Neuronal stem cell (in vitro differentiated cells): ENCODE data around the gene METTL16.
A peak's percentile ranks its signal among the peaks of the same experiment; 100 is the strongest.

Source experiments
- DNase-seq: peaks from one replicate; pipeline ENCODE4 v3.0.0-alpha.2; 2013; ENCODE audit warnings: low spot score
- H2AFZ ChIP-seq: one replicate; pipeline ENCODE4 v1.6.1; 2013; ENCODE audit warnings: mild to moderate bottlenecking, low read length, inconsistent platforms
- H2AK5ac ChIP-seq: 2 replicates; pipeline ENCODE4 v1.6.1; 2013; ENCODE audit warnings: low read depth, mild to moderate bottlenecking, inconsistent platforms, low read length, moderate library complexity, mixed read lengths
- H2BK120ac ChIP-seq: 2 replicates; pipeline ENCODE4 v1.6.1; 2013; ENCODE audit warnings: low read depth, mild to moderate bottlenecking, inconsistent platforms, low read length, moderate library complexity, mixed read lengths
- H2BK12ac ChIP-seq: one replicate; pipeline ENCODE4 v1.6.1; 2013; ENCODE audit warnings: low read length, inconsistent platforms
- H2BK15ac ChIP-seq: 2 replicates; pipeline ENCODE4 v1.6.1; 2013; ENCODE audit warnings: mild to moderate bottlenecking, low read length, inconsistent platforms, mixed read lengths
- H2BK5ac ChIP-seq: one replicate; pipeline ENCODE4 v1.6.1; 2013; ENCODE audit warnings: inconsistent platforms, mild to moderate bottlenecking, low read length, moderate library complexity
- H3K14ac ChIP-seq: one replicate; pipeline ENCODE4 v1.6.1; 2013; ENCODE audit warnings: low read length, inconsistent platforms
- H3K18ac ChIP-seq: 2 replicates; pipeline ENCODE4 v1.6.1; 2013; ENCODE audit warnings: low read length, inconsistent platforms
- H3K23ac ChIP-seq: 2 replicates; pipeline ENCODE4 v1.6.1; 2013; ENCODE audit warnings: low read depth, mild to moderate bottlenecking, mixed read lengths, low read length, inconsistent platforms; ENCODE audit not compliant: poor library complexity
- H3K27ac ChIP-seq: replicated peaks from 3 replicates; pipeline ENCODE4 v1.5.1; 2013; ENCODE audit warnings: low read length, inconsistent platforms
- H3K27me3 ChIP-seq, 3 experiments: 2 replicates each; pipeline ENCODE4 v1.6.1; 2013; ENCODE audit warnings: low read length in 3 of 3, mild to moderate bottlenecking in 2 of 3, inconsistent platforms in 1 of 3, low read depth in 1 of 3, mixed read lengths in 1 of 3, moderate library complexity in 1 of 3; ENCODE audit not compliant: control insufficient read depth in 3 of 3, insufficient read depth in 3 of 3
- H3K36me3 ChIP-seq, 2 donors: replicated peaks in 1 of 2; 2 replicates each; pipeline ENCODE4 v1.6.1; 2013; ENCODE audit warnings: low read length in 2 of 2; ENCODE audit not compliant: control insufficient read depth in 2 of 2, insufficient read depth in 2 of 2
- H3K4ac ChIP-seq: 2 replicates; pipeline ENCODE4 v1.6.1; 2013; ENCODE audit warnings: inconsistent platforms, mild to moderate bottlenecking, low read length, moderate library complexity
- H3K4me1 ChIP-seq, 2 donors: 1 replicate in 1 of 2; 2 replicates in 1 of 2; pipeline ENCODE4 v1.6.1; 2013; ENCODE audit warnings: low read length in 2 of 2, low read depth in 1 of 2; ENCODE audit not compliant: control insufficient read depth in 2 of 2, insufficient read depth in 1 of 2
- H3K4me2 ChIP-seq: one replicate; pipeline ENCODE4 v1.6.1; 2013; ENCODE audit warnings: mild to moderate bottlenecking, low read length, inconsistent platforms; ENCODE audit not compliant: insufficient read depth, poor library complexity, severe bottlenecking
- H3K4me3 ChIP-seq, 2 donors: 2 replicates each; pipeline ENCODE4 v1.5.1; 2013; ENCODE audit warnings: low read length in 2 of 2, mild to moderate bottlenecking in 2 of 2, inconsistent platforms in 1 of 2, moderate library complexity in 1 of 2
- H3K79me1 ChIP-seq: one replicate; pipeline ENCODE4 v1.6.1; 2013; ENCODE audit warnings: low read depth, mild to moderate bottlenecking, inconsistent platforms, low read length, moderate library complexity
- H3K9ac ChIP-seq: one replicate; pipeline ENCODE4 v1.6.1; 2013; ENCODE audit warnings: mild to moderate bottlenecking, low read depth, low read length, inconsistent platforms; ENCODE audit not compliant: poor library complexity
- H3K9me3 ChIP-seq, 2 donors: replicated peaks in 1 of 2; 2 replicates each; pipeline versions ENCODE3 to v1.6.1; 2013; ENCODE audit warnings: low read length in 2 of 2, mild to moderate bottlenecking in 2 of 2, inconsistent platforms in 1 of 2, low read depth in 1 of 2, mixed read lengths in 1 of 2, moderate library complexity in 1 of 2; ENCODE audit not compliant: control insufficient read depth in 2 of 2, insufficient read depth in 1 of 2
- H4K8ac ChIP-seq: one replicate; pipeline ENCODE4 v1.6.1; 2013; ENCODE audit warnings: low read depth, mild to moderate bottlenecking, inconsistent platforms, low read length, moderate library complexity
- H4K91ac ChIP-seq: one replicate; pipeline ENCODE4 v1.6.1; 2013; ENCODE audit warnings: low read length, low read depth, mild to moderate bottlenecking, inconsistent platforms; ENCODE audit not compliant: poor library complexity
- WGBS, 2 donors: extraction: QIAGEN DNeasy Blood & Tissue Kit; methylation state at CpG; one replicate each; pipeline ENCODE4 v1.1.7; 2013; ENCODE audit warnings: missing lambda C conversion rate in 2 of 2, mixed read lengths in 1 of 2; ENCODE audit not compliant: insufficient read length in 2 of 2, insufficient replicate concordance in 1 of 2; ENCODE audit errors: extremely low coverage in 2 of 2; 5-methylcytosine and 5-hydroxymethylcytosine counted together

The METTL16 gene

GRCh38 chr17:2418572-2418971 is 93.1 kb downstream of the METTL16 start:
- H2BK12ac ChIP-seq, result no peak overlapping the region
- H3K4ac ChIP-seq, result no peak overlapping the region
- no peak overlapping the region for H4K8ac ChIP-seq
- no peak overlapping the region for H2BK15ac ChIP-seq
- no peak overlapping the region for H3K27ac ChIP-seq
- no peak overlapping the region for H3K9ac ChIP-seq
- H4K91ac ChIP-seq, result no peak overlapping the region
- no peaks in the 10 kb centered on the region for H3K9me3 ChIP-seq
- no peak overlapping the region for H3K23ac ChIP-seq
- no peak overlapping the region for H2AFZ ChIP-seq
- no peaks in the 10 kb centered on the region for H3K27me3 ChIP-seq
- H2BK120ac ChIP-seq, result no peak overlapping the region
- H3K4me2 ChIP-seq, result no peak overlapping the region
- H3K36me3 ChIP-seq, result peaks cover 26 to 72% of the 10 kb centered on the region in 2 donors
- peaks cover 4% of the 10 kb centered on the region for H3K79me1 ChIP-seq
- no peak overlapping the region for H2AK5ac ChIP-seq
- H3K18ac ChIP-seq, result no peak overlapping the region
- no peak for DNase-seq
- H3K14ac ChIP-seq, result no peak overlapping the region
- peaks cover 6 to 15% of the 10 kb centered on the region in 2 donors for H3K4me1 ChIP-seq
- H3K4me3 ChIP-seq, result no peak overlapping the region
- WGBS, 2 donors, result no CpG with 5 or more reads among the region's 7 CpGs
- H2BK5ac ChIP-seq, result no peak overlapping the region

DNA sequence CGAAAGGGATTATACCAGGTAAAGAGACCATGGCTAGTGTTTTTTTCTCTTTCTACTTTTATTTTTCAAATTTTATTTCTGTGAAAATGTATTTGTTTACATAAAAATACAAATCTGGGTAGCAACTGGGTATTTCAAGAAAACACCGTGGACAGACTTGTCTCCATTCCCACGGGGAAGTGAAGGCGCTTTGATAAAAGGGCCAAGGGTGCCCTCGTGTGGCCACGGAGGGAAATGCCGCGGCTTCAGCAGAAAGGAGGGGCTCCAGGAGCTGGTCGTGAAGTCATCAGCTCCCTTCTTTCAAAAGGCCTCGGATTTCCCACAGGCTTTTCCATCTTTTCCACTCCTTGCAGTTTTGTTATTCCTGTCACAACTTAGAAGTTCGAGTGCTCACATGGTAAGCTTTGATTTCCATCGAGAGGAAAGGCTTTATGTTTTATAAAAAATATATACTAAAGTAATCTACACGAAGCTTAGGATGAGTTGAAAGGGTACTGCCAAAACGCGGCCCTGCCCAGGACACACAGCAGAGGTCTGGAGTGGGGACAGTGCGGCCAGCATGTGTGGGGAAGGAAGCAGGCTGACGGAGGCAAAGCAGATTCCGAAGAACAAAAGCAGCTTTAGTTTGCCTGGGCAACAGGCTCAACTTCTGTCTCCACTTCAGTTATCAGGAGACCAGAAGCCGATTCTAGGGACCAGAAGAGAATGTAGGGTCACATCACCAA is 95.5 kb downstream of the METTL16 start:
- no peak overlapping the region for H3K23ac ChIP-seq

DNA sequence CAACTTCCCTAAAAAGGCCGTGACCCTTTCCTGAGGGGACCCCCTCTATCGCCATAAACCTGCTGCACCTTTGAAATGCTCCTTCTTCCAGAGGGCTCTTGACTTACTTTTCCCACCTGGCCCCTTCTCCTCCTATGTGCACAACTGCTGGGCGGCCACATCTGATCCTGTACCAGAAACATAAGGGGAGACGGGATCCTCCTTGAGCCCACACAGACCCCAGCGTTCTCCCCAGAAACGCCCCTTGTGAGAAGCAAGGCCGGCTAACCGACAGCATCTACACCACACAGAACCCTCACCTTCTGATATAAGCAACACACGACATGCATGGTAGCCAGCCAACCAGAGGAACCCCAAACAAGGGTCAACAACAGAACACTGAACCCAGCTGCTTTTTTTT is 96.6 kb downstream of the METTL16 start:
- no peak overlapping the region for H2BK120ac ChIP-seq
- H3K4me1 ChIP-seq, result peaks cover 6 to 15% of the 10 kb centered on the region in 2 donors
- WGBS, 2 donors, result no CpG with 5 or more reads among the region's 9 CpGs
- DNase-seq, result no peak
- peaks cover 21 to 65% of the 10 kb centered on the region in 2 donors for H3K36me3 ChIP-seq
- H2AFZ ChIP-seq, result no peak overlapping the region
- no peaks in the 10 kb centered on the region for H3K27me3 ChIP-seq
- H2BK15ac ChIP-seq, result no peak overlapping the region
- no peak overlapping the region for H3K4me2 ChIP-seq
- H3K23ac ChIP-seq, result peak overlapping the region; percentile 9
- H2BK12ac ChIP-seq, result no peak overlapping the region
- no peak overlapping the region for H3K9ac ChIP-seq
- H3K27ac ChIP-seq, result no peak overlapping the region
- no peak overlapping the region for H2BK5ac ChIP-seq
- no peak overlapping the region for H4K91ac ChIP-seq
- peaks cover 4% of the 10 kb centered on the region for H3K79me1 ChIP-seq
- H3K9me3 ChIP-seq, result no peaks in the 10 kb centered on the region
- H2AK5ac ChIP-seq, result no peak overlapping the region
- no peak overlapping the region for H3K14ac ChIP-seq
- no peak overlapping the region for H3K4ac ChIP-seq
- no peak overlapping the region for H3K18ac ChIP-seq
- H3K4me3 ChIP-seq, result no peak overlapping the region
- no peak overlapping the region for H4K8ac ChIP-seq

More for the DNA sequence above, 95.5 kb downstream of the METTL16 start:
- Histone ChIP-seq H3K4me1 (peaks cover 6 to 15% of the 10 kb centered on the region in 2 donors), H3K36me3 (peaks cover 22 to 67% of the 10 kb centered on the region in 2 donors), H4K91ac (no peak overlapping the region), H3K4me2 (no peak overlapping the region), H3K79me1 (peaks cover 4% of the 10 kb centered on the region), H2BK120ac (no peak overlapping the region), H2BK12ac (no peak overlapping the region), H2BK5ac (no peak overlapping the region), H3K9ac (no peak overlapping the region), H3K4me3 (no peak overlapping the region), H2AFZ (peak overlapping the region; percentile 7), H2AK5ac (no peak overlapping the region), H3K18ac (no peak overlapping the region), H2BK15ac (no peak overlapping the region), H3K9me3 (no peaks in the 10 kb centered on the region), H3K14ac (no peak overlapping the region), H3K27ac (peak overlapping the region; percentile 63), H3K27me3 (no peaks in the 10 kb centered on the region), H4K8ac (no peak overlapping the region), H3K4ac (no peak overlapping the region)
- DNase-seq, result peak; percentile 84
- WGBS, 2 donors, result no CpG with 5 or more reads among the region's 19 CpGs

DNA sequence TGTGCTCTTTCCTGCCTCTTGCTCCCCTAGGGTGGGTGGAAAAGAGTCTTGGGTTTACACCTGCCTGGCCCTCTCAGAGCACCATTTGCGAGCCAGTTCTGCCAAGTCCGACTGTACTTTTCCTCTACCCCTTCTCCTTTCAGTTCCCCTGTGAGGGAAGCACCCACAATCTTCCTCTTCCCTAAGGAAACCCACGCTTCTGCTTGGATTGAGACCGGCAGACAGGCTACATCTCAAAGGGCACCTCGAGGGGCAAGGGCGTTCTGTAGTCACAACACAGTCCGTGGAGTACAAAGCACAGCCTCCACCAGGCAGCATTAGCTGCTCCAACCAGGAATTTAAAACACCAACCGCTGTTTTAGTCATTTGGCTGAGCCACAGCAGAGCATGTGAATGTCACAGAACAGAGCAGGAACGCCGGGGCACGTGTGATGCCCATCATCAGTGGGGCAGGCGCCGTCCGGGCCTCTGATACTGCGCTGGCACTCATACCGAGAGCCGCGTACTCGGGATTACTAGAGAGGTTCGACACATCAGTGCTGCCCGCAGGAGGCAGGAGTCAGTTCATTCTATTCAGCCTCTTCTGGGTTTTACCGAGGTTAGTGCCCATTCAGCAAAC is 97.1 kb downstream of the METTL16 start:
- Histone ChIP-seq H3K36me3 (peaks cover 16 to 60% of the 10 kb centered on the region in 2 donors), H3K4me1 (peaks cover 6 to 15% of the 10 kb centered on the region in 2 donors), H3K4me2 (no peak overlapping the region), H3K4me3 (no peak overlapping the region), H3K9me3 (no peaks in the 10 kb centered on the region), H2BK120ac (no peak overlapping the region), H3K4ac (no peak overlapping the region), H2BK15ac (no peak overlapping the region), H4K8ac (no peak overlapping the region), H3K79me1 (peaks cover 4% of the 10 kb centered on the region), H2BK5ac (no peak overlapping the region), H3K23ac (peak overlapping the region; percentile 9), H2AK5ac (no peak overlapping the region), H3K18ac (no peak overlapping the region), H4K91ac (no peak overlapping the region), H3K27me3 (no peaks in the 10 kb centered on the region), H3K9ac (no peak overlapping the region), H3K14ac (no peak overlapping the region), H2AFZ (no peak overlapping the region), H2BK12ac (no peak overlapping the region), H3K27ac (no peak overlapping the region)
- no peak for DNase-seq
- WGBS, 2 donors, result no CpG with 5 or more reads among the region's 22 CpGs
